H1 (cell line): ENCODE measurements around the gene ZNF219. TPM values are rescaled to one million over a fixed set of nuclear protein-coding genes. Genes with fewer than 3 reads are reported as not detected.
A peak's percentile ranks its signal among the peaks of the same experiment; 100 is the strongest.

Source experiments
- CTCF ChIA-PET: fragments of 300-600 bp; sonication (Branson Sonifier 250); formaldehyde crosslinking; loops from one replicate; lab custom pipeline; 2021; ENCODE audit not compliant: partially characterized antibody; lab: Charles Lee
- POLR2A ChIA-PET: fragments of 300-600 bp; sonication (Branson Sonifier 250); formaldehyde crosslinking; loops from one replicate; lab custom pipeline; 2021; ENCODE audit warnings: inconsistent platforms; ENCODE audit not compliant: partially characterized antibody; lab: Charles Lee
- DNase-seq, 2 experiments: peaks; one replicate each; pipeline versions ENCODE4 v3.0.0 to v3.0.0-alpha.2; 2010 to 2022; ENCODE audit warnings: low spot score in 2 of 2, low read depth in 1 of 2, mixed read lengths in 1 of 2
- FAIRE-seq: peaks from 2 replicates; lab custom pipeline; 2011; peaks lifted over from hg19 to GRCh38; lab: Jason Lieb, UNC
- H2AFZ ChIP-seq: 2 replicates; pipeline ENCODE4 v1.8.1; 2012; ENCODE audit warnings: low read length, inconsistent platforms
- H2AK5ac ChIP-seq: 2 replicates; pipeline ENCODE4 v1.6.1; 2013; ENCODE audit warnings: low read depth, low read length
- H2BK120ac ChIP-seq: replicated peaks from 2 replicates; pipeline ENCODE3; 2013; ENCODE audit warnings: low read depth, low read length, inconsistent platforms
- H2BK12ac ChIP-seq: 2 replicates; pipeline ENCODE4 v1.6.1; 2013; ENCODE audit warnings: low read depth, low read length
- H2BK15ac ChIP-seq: 2 replicates; pipeline ENCODE4 v1.6.1; 2013; ENCODE audit warnings: low read length
- H2BK20ac ChIP-seq: 2 replicates; pipeline ENCODE4 v1.6.1; 2013; ENCODE audit warnings: low read length
- H2BK5ac ChIP-seq: 2 replicates; pipeline ENCODE4 v1.6.1; 2013; ENCODE audit warnings: low read depth, low read length
- H3K14ac ChIP-seq: 2 replicates; pipeline ENCODE4 v1.6.1; 2013; ENCODE audit warnings: inconsistent platforms; ENCODE audit not compliant: insufficient read length
- H3K18ac ChIP-seq: 2 replicates; pipeline ENCODE4 v1.6.1; 2013; ENCODE audit warnings: low read length; ENCODE audit errors: extremely low read depth
- H3K23ac ChIP-seq: 2 replicates; pipeline ENCODE4 v1.6.1; 2013; ENCODE audit warnings: inconsistent platforms; ENCODE audit not compliant: insufficient read length
- H3K23me2 ChIP-seq: 2 replicates; pipeline ENCODE4 v1.6.1; 2013; ENCODE audit warnings: low read depth, low read length
- H3K27ac ChIP-seq: 2 replicates; pipeline ENCODE4 v1.6.1; 2011; ENCODE audit warnings: low read depth, low read length, inconsistent platforms
- H3K27me3 ChIP-seq, 4 experiments: replicated peaks in 1 of 4; 1 replicate in 1 of 4; 2 replicates in 3 of 4; pipeline versions ENCODE4 v1.6.1 to v1.8.1; 2011 to 2013; ENCODE audit warnings: low read length in 3 of 4, mild to moderate bottlenecking in 3 of 4, inconsistent platforms in 2 of 4, mixed read lengths in 2 of 4, moderate library complexity in 1 of 4; ENCODE audit not compliant: control insufficient read depth in 3 of 4, insufficient read depth in 3 of 4; ENCODE audit errors: extremely low read depth in 1 of 4
- H3K36me3 ChIP-seq, 4 experiments: 2 replicates each; pipeline versions ENCODE4 v1.6.1 to v1.8.1; 2011 to 2013; ENCODE audit warnings: mild to moderate bottlenecking in 4 of 4, low read length in 3 of 4, moderate library complexity in 2 of 4, control low read depth in 1 of 4, inconsistent platforms in 1 of 4; ENCODE audit not compliant: insufficient read depth in 4 of 4, control insufficient read depth in 2 of 4
- H3K4ac ChIP-seq: replicated peaks from 2 replicates; pipeline ENCODE3; 2013; ENCODE audit warnings: low read length, low read depth, mixed read lengths, inconsistent platforms; ENCODE audit not compliant: insufficient read length
- H3K4me1 ChIP-seq, 4 experiments: replicated peaks in 1 of 4; 1 replicate in 1 of 4; 2 replicates in 3 of 4; pipeline versions ENCODE4 v1.6.1 to v1.8.1; 2011 to 2013; ENCODE audit warnings: low read length in 3 of 4, inconsistent platforms in 2 of 4, mixed read lengths in 1 of 4; ENCODE audit not compliant: insufficient read depth in 4 of 4, control insufficient read depth in 3 of 4
- H3K4me2 ChIP-seq, 2 experiments: 2 replicates each; pipeline versions ENCODE4 v1.6.1 to v1.8.1; 2011 to 2013; ENCODE audit warnings: low read depth in 2 of 2, low read length in 2 of 2, control low read depth in 1 of 2, inconsistent platforms in 1 of 2, mild to moderate bottlenecking in 1 of 2; ENCODE audit not compliant: insufficient read depth in 1 of 2
- H3K4me3 ChIP-seq, 4 experiments: fragments of 200-600, 300-600 bp in 1 of 4; sonication (generic), shearing (Covaris generic), sonication (Bioruptor Twin) in 1 of 4; 2 replicates each; pipeline versions ENCODE4 v1.5.1 to v1.8.1; 2011 to 2016; ENCODE audit warnings: low read length in 4 of 4, low read depth in 3 of 4, control low read depth in 2 of 4, inconsistent platforms in 2 of 4, mild to moderate bottlenecking in 2 of 4, mixed read lengths in 1 of 4, moderate library complexity in 1 of 4; ENCODE audit not compliant: insufficient read depth in 2 of 4; ENCODE audit errors: extremely low read depth in 1 of 4
- H3K56ac ChIP-seq: replicated peaks from 2 replicates; pipeline ENCODE3; 2013; ENCODE audit warnings: low read depth, mild to moderate bottlenecking, mixed read lengths, low read length, inconsistent platforms; ENCODE audit not compliant: insufficient read length
- H3K79me1 ChIP-seq: 2 replicates; pipeline ENCODE4 v1.6.1; 2013; ENCODE audit warnings: low read depth, low read length, control low read depth
- H3K79me2 ChIP-seq, 2 experiments: 2 replicates each; pipeline versions ENCODE4 v1.6.1 to v1.8.1; 2012 to 2013; ENCODE audit warnings: low read length in 2 of 2, mild to moderate bottlenecking in 2 of 2, inconsistent platforms in 1 of 2; ENCODE audit not compliant: insufficient read depth in 2 of 2, control insufficient read depth in 1 of 2
- H3K9ac ChIP-seq, 4 experiments: replicated peaks in 1 of 4; 1 replicate in 1 of 4; 2 replicates in 3 of 4; pipeline versions ENCODE4 v1.6.1 to v1.8.1; 2011 to 2013; ENCODE audit warnings: low read depth in 3 of 4, low read length in 3 of 4, control low read depth in 2 of 4, mild to moderate bottlenecking in 2 of 4, moderate library complexity in 2 of 4, inconsistent platforms in 1 of 4; ENCODE audit errors: extremely low read depth in 1 of 4
- H3K9me3 ChIP-seq, 2 experiments: 2 replicates each; pipeline versions ENCODE4 v1.6.1 to v1.8.1; 2012 to 2013; ENCODE audit warnings: mild to moderate bottlenecking in 2 of 2, moderate library complexity in 2 of 2, control low read depth in 1 of 2, inconsistent platforms in 1 of 2, low read depth in 1 of 2, low read length in 1 of 2, mixed read lengths in 1 of 2; ENCODE audit not compliant: insufficient read depth in 2 of 2
- H4K20me1 ChIP-seq, 2 experiments: replicated peaks in 1 of 2; 2 replicates each; pipeline versions ENCODE3 to v1.8.1; 2011 to 2013; ENCODE audit warnings: inconsistent platforms in 2 of 2, low read length in 2 of 2, mild to moderate bottlenecking in 1 of 2; ENCODE audit not compliant: insufficient read depth in 2 of 2, control insufficient read depth in 1 of 2
- H4K5ac ChIP-seq: 2 replicates; pipeline ENCODE4 v1.6.1; 2013; ENCODE audit warnings: low read length, low read depth, mixed read lengths, inconsistent platforms; ENCODE audit not compliant: insufficient read length
- H4K8ac ChIP-seq: 2 replicates; pipeline ENCODE4 v1.8.0; 2013; ENCODE audit warnings: mild to moderate bottlenecking, moderate library complexity, low read length, inconsistent platforms; ENCODE audit not compliant: insufficient read depth; ENCODE audit errors: extremely low read depth
- H4K91ac ChIP-seq: replicated peaks from 2 replicates; pipeline ENCODE3; 2013; ENCODE audit warnings: low read length, mixed read lengths, inconsistent platforms; ENCODE audit not compliant: insufficient read length
- CHD2 ChIP-seq: IDR thresholded peaks from 2 replicates; pipeline ENCODE4 v1.6.1; 2012; ENCODE audit warnings: low read length, improper control_type of control experiment
- KDM4A ChIP-seq: IDR thresholded peaks from one replicate; pipeline ENCODE4 v1.7.1; 2012; ENCODE audit warnings: low read depth, mild to moderate bottlenecking, moderate library complexity, low read length, inconsistent platforms; ENCODE audit not compliant: severe bottlenecking
- TEAD4 ChIP-seq: IDR thresholded peaks from 2 replicates; pipeline ENCODE4 v1.6.1; 2012; ENCODE audit warnings: low read depth, low read length, inconsistent platforms, mixed read lengths
- WGBS, 2 experiments: shearing (Covaris generic) in 1 of 2; methylation state at CpG; one replicate each; pipeline versions ENCODE4 v1.1.6 to v1.1.7; 2013 to 2015; ENCODE audit warnings: low lambda C conversion rate in 2 of 2, mixed read lengths in 2 of 2, inconsistent platforms in 1 of 2, low coverage in 1 of 2, missing lambda C conversion rate in 1 of 2; ENCODE audit not compliant: insufficient replicate concordance in 2 of 2, insufficient coverage in 1 of 2, insufficient read length in 1 of 2; ENCODE audit errors: extremely low coverage in 1 of 2, missing lambda C conversion rate in 1 of 2; 5-methylcytosine and 5-hydroxymethylcytosine counted together
- polyA plus RNA-seq, 7 experiments: library from polyadenylated mRNA; depleted of rRNA in 3 of 7; stranded (reverse) in 5 of 7; unstranded in 2 of 7; fragments of >200 nt in 5 of 7; fragments of 200-250 nt in 2 of 7; gene quantifications; 1 replicate in 5 of 7; 2 replicates in 1 of 7; 4 replicates in 1 of 7; pipeline versions ENCODE4 v1.2.1 to v1.2.3, GENCODE V29; 2011 to 2013; ENCODE audit warnings: missing spikeins in 2 of 7, mixed read lengths in 2 of 7
- total RNA-seq: library from RNA; stranded (reverse); fragmentation: NEBNext Ultra II Directional; extraction: Animal tissue kit (Norgen Biotek cat#: 25700); gene quantifications from 2 replicates; pipeline ENCODE4 v1.2.1, GENCODE V29; 2021

ZNF219 gene
- total and polyA plus RNA-seq, 2 of the 8 experiments (the other 6 are each of a cell fraction or from before 2014, with no cell fraction given) = 113 to 160 TPM

DNA sequence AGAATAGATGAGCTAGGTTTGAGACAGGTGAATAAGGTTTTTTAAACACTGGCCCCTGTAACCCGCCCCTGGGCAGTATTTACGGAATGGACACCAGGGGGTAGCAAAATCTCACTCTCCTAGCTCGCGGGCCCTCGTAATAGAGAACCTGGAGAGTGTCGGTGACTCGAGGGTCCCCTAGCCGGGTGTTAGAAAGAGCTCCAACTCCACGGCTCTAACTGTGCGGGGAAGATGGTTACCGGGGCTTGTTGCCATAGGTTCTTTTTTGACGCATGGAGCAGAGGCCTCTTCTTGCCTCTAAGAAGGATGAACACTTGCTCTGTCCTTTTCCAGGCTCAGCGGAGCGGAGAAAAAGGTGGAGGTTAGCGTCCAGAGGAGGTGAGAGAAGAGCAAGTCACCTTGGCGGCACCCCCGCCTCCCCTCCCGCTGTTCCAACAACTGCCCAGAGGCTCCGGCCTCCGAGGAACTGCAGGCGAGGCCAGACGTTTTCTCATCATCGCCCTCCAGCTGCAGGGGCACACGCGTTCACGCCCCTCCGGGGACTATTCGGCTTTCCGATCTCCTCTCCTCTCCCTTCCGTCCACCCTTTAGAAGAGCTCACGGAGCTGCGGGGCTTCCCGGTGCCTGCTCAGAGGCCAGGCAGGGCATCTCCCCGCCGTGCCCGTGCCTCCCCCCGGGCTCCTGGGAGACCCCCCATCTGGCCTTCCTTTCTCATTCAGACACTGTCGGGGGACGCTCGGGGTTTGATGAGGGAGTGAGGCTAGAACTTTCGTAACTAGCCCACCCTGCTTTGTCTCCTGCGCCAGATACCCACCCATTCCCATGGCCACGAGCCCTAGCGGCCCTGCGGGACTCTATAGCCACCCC, 29.7 kb downstream of the ZNF219 start:
- Histone ChIP-seq H3K4me3 (peak overlapping the region; percentile 52 to 98 (median 82)), H3K9ac (peak overlapping the region in 3 of 4 experiments; percentile 39 to 69 (median 66); a peak in 5 of 7 replicates), H4K5ac (peak overlapping the region; percentile 54), H3K27ac (no peak overlapping the region), H2BK120ac (no peak overlapping the region), H3K36me3 (peaks cover 1 to 9% (median 4%) of the 10 kb centered on the region in 4 experiments; a peak in 5 of 8 replicates), H3K27me3 (peaks cover 0 to 4% (median 0%) of the 10 kb centered on the region in 4 experiments; a peak in 3 of 7 replicates), H3K79me2 (peaks cover 0 to 13% of the 10 kb centered on the region in 2 experiments; a peak in 2 of 4 replicates), H4K20me1 (peaks cover 0 to 2% of the 10 kb centered on the region in 2 experiments), H3K79me1 (no peaks in the 10 kb centered on the region), H3K14ac (no peak overlapping the region), H3K4me1 (peaks cover 3 to 14% (median 8%) of the 10 kb centered on the region in 4 experiments), H3K56ac (peak overlapping the region; percentile 34), H2AFZ (peak overlapping the region; percentile 1; the same call in 1 of the 2 replicates), H3K18ac (peak overlapping the region; percentile 83), H4K8ac (no peak overlapping the region), H2BK5ac (no peak overlapping the region), H3K23ac (peak overlapping the region; percentile 52), H3K9me3 (no peaks in the 10 kb centered on the region), H3K4ac (no peak overlapping the region), H2BK12ac (peak overlapping the region; percentile 71; the same call in 1 of the 2 replicates), H2AK5ac (no peak overlapping the region), H3K23me2 (peaks cover 25% of the 10 kb centered on the region; the same call in 1 of the 2 replicates), H2BK20ac (no peak overlapping the region), H4K91ac (peak overlapping the region; percentile 29), H2BK15ac (no peak overlapping the region; the same call in 1 of the 2 replicates), H3K4me2 (peak overlapping the region; percentile 94 to 96)
- no peak for FAIRE-seq
- 3% methylated on average over 39 of the region's 45 CpGs; no CpG with 5 or more reads in 1 of the 2 experiments for WGBS, 2 experiments
- peak in 1 of 2 experiments; percentile 67 for DNase-seq
- ChIA-PET CTCF (interaction anchor here (0.6 to 5.3 kb wide), 26 partner anchors 12 to 494 kb away, joined by 3 to 102 read pairs (median 4); partner anchors contain the start of genes RNASE7, RNASE8, TMEM253 and ZNF219), POLR2A (interaction anchor here (0.8 to 7.4 kb wide), 10 partner anchors 10 to 71 kb away, joined by 3 to 148 read pairs (median 6); partner anchors contain the start of genes RNASE8 and ZNF219)
- TF ChIP-seq KDM4A = peak; percentile 54
- no peak for TF ChIP-seq CHD2
- TF ChIP-seq TEAD4 = no peak
